GM11168 (cell line): ENCODE results near the gene OBSCN.

Experiments
- in situ Hi-C: fragments of 300-500 bp; cut with MboI; formaldehyde crosslinking; loops from one replicate; pipeline ENCODE4 v1.12.0; 2022; ENCODE audit warnings: low sequenced_read_pairs; ENCODE audit not compliant: unreplicated experiment

Gene OBSCN

DNA sequence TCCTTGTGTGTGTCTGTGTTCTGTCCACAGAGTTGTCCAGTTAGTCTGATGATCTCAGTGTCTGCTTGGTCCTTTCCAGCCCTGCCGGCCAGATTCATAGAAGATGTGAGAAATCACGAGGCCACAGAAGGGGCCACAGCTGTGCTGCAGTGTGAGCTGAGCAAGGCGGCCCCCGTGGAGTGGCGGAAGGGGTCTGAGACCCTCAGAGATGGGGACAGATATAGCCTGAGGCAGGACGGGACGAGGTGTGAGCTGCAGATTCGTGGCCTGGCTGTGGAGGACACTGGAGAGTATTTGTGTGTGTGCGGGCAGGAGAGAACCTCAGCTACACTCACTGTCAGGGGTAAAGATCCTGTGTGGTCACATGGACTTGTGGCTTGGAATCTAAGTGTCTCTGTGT lies 95.8 kb downstream of the OBSCN start:
- in situ Hi-C loops: no loop called here

DNA sequence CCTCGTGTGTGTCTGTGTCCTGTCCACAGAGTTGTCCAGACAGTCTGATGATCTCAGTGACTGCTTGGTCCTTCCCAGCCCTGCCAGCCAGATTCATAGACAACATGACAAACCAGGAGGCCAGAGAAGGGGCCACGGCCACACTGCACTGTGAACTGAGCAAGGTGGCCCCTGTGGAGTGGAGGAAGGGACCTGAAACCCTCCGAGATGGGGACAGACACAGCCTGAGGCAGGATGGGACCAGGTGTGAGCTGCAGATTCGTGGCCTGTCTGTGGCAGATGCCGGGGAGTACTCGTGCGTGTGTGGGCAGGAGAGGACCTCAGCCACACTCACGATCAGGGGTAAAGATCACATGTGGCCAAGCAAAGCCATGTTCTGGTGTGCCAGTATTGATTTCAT lies 96.4 kb downstream of the OBSCN start:
- in situ Hi-C loops: no loop called here

DNA sequence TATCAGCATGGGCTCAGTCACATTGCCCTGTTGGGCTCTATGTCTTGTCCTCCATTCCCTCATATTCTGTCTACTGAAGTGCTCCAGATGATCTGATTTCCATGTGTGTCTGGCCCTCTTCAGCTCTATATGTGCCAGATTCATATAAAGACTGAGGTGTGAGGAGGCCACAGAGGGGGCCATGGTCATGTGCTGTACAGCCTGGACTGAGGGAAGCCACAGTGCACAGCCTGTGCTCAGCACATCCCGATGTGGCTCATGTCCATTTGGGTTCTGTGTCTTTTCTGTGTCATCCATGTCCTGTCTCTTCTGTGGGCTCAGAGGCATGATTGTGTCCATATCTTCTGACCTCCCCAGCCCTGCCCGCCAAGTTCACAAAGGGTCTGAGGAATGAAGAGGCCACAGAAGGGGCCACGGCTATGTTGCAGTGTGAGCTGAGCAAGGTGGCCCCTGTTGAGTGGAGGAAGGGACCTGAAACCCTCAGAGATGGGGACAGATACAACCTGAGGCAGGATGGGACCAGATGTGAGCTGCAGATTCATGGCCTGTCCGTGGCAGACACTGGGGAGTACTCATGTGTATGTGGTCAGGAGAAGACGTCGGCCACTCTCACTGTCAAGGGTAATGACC lies 97.0 kb downstream of the OBSCN start:
- in situ Hi-C loops: no loop called here

DNA sequence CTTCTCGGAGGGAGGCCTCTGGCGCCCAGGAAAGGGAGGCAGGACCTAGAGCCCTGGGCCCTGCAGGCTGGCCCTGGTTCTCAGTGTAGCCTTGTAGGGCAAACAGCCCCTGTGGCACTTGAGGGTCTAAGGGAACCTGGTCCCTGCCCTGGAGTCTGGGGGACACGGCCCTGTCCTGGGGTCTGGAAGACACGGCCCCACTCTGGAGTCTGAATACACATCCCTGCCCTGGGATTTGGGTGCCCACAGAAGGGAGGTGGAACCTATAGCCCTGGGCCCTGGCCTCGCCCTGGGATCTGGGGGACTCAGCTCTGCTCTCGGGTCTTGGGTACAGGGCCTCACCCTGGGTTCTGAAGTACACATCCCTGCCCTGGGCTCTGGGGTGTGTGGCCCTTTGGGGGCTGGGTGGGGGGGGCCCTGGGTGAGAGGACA lies 97.9 kb downstream of the OBSCN start:
- in situ Hi-C loops: no loop called here

DNA sequence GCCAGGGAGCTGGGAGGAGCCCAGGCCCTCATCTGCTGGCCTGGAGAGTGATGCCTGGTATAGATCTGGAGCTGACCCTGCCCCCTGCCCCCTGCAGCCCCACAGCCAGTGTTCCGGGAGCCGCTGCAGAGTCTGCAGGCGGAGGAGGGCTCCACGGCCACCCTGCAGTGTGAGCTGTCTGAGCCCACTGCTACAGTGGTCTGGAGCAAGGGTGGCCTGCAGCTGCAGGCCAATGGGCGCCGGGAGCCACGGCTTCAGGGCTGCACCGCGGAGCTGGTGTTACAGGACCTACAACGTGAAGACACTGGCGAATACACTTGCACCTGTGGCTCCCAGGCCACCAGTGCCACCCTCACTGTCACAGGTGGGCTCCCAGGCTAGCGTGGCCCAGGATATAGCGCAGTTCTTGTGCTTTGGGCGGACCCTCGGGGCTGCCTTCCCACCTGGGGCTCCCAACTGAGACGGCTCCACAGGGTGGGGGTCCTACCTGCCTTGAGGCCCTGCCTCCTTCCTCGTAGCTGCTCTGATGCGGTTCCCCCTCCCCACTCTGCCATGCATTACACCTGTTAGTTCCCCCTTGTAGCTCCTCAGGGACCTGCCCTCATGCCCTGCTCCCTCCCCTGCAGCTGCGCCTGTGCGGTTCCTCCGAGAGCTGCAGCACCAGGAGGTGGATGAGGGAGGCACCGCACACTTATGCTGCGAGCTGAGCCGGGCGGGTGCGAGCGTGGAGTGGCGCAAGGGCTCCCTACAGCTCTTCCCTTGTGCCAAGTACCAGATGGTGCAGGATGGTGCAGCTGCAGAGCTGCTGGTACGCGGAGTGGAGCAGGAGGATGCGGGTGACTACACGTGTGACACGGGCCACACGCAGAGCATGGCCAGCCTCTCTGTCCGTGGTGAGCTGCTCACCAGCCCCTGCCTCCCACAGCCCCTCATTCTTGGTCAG lies 98.7 kb downstream of the OBSCN start:
- in situ Hi-C loops: no loop called here

DNA sequence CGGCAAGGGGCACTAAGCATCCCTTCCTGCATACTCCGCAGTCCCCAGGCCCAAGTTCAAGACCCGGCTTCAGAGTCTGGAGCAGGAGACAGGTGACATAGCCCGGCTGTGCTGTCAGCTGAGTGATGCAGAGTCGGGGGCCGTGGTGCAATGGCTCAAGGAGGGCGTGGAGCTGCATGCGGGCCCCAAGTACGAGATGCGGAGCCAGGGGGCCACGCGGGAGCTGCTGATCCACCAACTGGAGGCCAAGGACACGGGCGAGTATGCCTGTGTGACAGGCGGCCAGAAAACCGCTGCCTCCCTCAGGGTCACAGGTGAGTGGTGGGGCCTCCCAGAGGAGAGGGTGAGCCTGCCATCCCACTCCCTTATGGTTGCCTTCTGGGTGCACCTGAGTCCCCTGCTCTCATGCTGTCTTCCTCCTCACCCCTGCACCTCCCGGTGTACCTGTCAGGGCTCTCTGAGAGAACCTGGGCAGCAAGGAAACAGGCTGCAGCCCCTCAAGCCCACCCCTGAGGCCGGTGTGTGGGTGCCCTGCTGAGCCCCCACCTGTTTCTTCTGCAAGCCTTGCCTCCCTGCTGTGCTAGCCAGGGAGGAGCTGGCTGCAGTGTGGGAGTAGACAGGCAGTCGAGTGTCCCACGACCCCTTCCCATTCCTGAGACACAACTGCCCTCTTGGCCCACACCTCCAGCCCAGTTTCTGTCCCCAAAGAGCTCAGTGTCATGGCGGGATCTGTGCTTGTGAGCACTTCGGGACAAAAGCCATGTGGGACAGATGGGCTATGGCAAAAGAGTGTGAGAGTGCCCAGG lies 99.6 kb downstream of the OBSCN start:
- in situ Hi-C loops: no loop called here

DNA sequence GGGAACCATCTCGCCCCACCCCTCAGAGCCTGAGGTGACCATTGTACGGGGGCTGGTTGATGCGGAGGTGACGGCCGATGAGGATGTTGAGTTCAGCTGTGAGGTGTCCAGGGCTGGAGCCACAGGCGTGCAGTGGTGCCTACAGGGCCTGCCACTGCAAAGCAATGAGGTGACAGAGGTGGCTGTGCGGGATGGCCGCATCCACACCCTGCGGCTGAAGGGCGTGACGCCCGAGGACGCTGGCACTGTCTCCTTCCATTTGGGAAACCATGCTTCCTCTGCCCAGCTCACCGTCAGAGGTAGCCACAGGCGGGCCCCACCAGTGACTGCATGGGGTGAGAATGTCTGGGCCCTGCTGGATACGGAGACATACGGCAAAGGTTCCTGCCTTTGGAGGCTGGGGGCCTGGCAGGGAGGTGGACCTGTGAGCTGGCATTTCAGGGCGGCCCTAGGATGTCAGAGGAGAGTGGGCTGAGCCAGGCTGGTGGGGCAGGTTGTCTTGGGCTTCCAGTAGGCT lies 100.3 kb downstream of the OBSCN start:
- in situ Hi-C loops: no loop called here

DNA sequence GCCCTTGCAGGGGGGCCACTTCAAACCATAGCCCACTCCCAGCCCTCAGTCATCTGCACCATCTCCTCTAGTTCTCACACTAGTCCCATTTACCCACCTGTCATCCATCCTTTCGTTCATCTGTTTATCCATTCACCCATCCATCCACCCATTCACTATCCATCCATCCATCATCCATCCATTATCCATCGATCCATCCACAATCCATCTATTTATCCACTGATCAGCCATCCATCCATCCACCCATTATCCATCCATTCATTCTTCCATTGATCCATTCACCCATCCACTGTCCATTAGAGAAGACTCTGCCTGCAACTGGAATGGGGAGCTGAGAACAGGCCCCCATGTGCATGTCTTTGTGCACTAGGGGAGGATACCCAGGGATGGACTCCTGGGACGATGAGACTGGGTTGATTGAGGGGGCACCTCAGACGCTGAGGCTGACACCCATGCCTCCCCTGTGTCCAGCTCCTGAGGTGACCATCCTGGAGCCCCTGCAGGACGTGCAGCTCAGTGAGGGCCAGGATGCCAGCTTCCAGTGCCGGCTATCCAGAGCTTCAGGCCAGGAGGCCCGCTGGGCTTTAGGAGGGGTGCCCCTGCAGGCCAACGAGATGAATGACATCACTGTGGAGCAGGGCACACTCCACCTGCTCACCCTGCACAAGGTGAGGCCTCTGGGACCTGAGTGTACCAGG lies 100.9 kb downstream of the OBSCN start:
- in situ Hi-C loops: no loop called here

DNA sequence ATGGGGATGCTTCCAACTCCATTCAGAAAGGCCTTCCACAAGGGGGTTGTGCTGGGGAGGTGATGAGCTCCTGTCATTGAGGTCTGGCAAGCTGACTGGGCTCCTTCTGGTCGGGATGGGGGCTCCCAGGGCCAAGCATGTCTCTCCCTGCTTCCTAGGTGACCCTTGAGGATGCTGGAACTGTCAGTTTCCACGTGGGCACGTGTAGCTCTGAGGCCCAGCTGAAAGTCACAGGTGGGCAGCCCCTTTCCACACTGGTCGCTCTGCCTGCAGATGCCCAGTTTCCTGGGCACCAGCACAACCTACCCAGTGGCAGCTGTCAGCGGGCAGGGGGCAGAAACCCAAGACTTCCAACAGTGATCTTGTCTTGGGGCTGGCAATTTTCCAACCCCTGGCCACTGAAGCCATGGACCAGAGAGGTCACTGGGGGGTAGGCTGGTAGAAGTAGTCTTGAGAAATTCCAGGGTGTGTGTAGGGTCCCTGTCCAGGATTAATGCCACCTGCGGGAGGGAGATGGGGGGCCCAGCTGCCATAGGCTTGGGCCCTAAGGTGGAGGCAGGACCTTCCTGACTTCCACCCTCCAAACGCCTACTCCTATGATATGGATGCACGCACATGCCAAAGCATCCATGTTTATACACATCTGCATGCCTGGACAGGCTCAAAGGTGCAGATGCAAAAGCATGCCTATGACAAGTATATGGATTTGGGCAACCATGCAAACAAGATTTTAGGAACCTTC lies 101.7 kb downstream of the OBSCN start:
- in situ Hi-C loops: no loop called here

DNA sequence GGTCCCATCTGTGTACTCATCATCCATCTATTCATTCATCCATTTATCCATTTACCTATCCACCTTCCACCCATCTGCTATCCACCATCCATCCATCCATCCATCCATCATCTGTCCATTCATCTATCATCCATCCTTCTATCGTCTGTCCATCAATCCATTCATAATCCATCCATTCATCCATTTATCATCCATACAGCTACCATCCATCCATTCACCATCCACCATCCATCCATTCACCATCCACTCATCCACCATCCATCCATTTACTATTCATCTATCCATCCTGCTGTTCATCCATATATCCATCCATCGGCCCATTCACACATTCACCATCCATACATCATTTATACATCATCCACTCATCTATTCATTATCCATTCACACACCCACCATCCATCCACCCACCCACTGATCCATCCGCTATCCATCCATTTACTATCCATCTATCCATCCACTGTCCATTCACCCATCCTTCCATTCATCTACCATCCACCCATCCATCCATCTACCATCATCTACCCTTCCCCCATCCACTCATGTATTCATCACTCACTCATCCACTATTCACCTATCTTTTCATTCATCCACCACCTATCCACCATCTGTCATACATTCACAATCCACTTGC lies 102.4 kb downstream of the OBSCN start:
- in situ Hi-C loops: no loop called here

DNA sequence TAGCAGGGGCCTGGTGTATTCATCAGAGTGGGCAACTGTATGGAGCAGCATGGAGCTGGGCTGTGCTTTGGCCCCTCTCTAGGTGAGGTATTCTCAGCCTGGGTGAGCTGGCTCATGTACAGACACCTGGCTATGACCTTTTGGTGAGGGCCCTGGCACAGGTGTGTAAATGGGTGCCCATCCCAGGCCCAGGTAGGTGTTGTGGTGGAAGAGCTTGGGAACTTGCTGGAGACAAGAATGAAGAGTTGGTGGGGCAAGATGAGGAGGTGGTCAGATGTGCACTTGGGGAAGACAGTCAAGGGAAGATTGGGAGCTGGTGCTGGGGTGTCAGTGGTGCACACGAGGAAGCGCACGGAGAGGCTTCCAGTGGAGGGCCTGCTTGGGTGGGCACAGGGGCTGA lies 103.2 kb downstream of the OBSCN start:
- in situ Hi-C loops: no loop called here

DNA sequence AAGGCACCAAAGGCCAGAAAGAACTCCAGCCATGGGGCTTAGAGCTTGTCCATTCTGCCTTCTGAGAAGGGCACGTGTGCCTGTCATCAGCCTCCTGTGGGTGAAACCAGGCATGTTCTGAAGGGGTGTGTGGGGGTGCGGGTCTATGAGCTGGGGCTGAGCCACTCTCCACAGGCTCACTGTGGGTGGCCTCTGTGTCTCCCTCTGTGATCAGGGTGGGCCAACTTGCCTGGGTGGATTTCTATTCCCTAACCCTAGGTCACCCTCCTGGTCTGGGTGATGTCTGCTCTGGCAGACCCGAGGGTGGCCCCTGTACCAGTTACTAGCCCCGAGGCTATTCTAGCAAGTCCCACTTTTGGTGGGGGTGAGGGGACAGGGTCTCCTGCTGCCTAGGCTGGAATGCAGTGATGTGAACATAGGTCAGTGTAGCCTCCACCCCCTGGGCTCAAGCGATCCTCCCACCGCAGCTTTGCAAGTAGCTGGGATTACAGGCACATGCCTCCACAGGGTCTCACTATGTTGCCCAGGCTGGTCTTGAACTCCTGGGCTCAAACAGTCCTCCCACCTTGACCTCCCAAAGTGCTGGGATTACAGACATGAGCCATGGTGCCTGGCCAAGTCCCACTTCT lies 104.4 kb downstream of the OBSCN start:
- in situ Hi-C loops: no loop called here

DNA sequence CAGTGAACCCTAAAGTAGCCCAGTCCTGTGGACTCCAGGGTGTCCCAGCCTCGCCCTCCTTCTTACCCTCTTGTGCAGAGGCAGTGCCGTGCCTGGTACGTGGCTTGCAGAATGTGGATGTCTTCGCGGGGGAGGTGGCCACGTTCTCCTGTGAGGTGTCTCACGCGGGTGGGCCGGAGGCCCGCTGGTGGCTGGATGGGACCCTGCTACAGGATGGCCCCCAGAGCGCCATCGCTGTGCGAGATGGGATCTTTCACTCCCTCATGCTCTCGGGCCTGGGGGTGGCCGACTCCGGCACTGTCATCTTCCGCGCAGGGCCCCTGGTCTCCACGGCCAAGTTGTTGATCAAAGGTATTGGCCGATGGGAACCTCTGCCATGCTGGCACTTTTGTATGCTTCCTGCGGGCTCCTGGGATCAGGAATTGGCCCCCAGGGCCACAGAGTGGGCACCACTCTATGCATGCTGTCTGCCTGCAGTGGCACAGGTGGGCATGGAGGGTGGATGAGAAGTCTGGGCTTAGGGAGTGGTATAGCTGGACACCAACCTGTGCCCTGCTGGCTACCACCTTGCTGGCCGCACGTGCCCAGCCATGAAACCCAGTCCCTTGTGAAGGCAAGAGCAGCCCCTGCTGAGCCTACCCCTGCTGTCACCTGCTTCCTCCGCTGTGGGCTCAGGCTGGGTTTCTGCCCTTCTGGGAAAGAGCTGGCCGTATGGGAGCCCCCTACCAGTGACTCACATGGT lies 105.9 kb downstream of the OBSCN start:
- in situ Hi-C loops: no loop called here

DNA sequence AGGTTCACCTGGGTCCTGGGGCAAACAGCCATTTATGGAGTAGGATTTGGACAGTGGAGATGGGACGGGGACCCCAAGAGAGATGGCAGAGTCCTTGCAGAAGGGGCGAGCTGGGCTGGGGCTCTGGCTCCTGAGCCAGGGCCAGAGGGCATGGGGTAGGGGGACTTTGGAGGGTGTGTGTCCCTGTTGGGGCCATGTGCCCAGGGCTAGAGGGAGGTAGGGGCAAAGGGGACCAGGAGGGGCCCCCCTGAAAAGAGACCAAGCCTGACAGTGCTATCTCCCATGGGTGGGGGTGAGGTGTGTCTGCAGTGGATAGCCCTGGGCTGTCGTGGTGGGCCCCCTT lies 106.4 kb downstream of the OBSCN start:
- in situ Hi-C loops: no loop called here

DNA sequence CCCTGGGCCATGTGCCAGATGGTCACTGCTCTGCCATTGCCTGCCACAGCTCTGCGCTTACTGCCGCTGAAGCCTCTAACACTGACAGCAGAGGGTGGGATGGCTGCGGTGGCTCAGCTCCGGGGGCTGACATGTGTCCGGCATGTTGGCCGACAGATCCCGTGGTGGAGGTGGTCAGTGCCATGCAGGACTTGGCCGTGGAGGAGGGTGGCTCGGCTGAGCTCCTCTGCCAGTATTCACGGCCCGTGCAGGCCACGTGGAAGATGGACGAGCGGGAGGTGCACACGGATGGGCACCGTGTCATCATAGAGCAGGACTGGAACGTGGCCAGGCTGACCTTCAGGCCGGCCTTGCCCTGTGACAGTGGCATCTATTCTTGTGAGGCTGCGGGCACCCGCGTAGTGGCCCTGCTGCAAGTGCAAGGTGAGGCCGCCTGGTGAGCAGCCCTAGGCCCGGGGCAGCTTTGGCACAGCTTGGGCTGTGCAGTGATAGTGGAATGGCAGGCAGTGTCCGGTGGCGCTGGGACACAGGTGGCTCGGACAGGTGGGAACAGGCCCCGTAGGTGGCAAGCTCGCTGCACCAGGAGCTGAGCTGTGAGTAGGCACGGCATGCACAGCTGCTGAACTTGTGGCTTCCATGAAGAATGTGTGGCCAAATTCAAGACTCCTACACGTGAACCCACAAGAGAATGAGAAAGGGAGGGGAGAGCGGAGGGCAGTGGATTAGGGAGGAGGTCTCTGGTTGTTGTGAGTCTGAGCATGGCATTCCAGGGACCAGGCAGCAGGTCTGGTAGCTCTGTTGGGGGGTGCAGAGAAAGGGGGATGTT lies 107.0 kb downstream of the OBSCN start:
- in situ Hi-C loops: no loop called here

DNA sequence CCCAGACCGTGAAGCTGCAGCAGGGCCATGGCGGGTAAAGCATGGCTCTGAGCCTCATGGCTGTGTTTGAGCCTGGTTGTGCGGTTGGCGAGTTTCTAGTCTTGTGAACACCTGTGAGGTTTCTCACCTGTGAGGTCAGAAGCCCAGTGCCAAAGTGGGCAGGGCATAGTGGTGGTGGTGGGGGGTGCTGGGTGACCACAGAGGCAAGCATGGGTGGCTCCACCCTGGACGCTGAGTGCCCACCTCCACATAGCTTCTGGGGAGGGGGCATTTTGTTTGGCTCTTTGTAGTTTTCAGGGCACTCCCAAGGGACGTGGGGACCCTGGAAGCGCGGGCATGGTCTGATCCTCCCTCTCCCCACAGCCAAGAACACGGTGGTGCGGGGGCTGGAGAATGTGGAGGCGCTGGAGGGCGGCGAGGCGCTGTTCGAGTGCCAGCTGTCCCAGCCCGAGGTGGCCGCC lies 107.7 kb downstream of the OBSCN start:
- in situ Hi-C loops: no loop called here
